Activated CD8-positive, alpha-beta T cell treated with anti-CD3 and anti-CD28 coated beads, Interleukin-2, amount 10 ng/mL, durations not matched to agents 7 days and 5 days (primary cell): ENCODE results near the gene CCDC9B. TPM values are rescaled to one million over a fixed set of nuclear protein-coding genes. Genes with fewer than 3 reads are reported as not detected.
A peak's percentile ranks its signal among the peaks of the same experiment; 100 is the strongest.

Experiments used
- ATAC-seq: fragments of 150-1000 bp; cut with Tn5 transposase; one replicate; pipeline ENCODE4 v1.10.0; 2021; ENCODE audit warnings: moderate library complexity
- CTCF ChIA-PET: fragments of 350-600 bp; sonication (Branson Sonifier 250); formaldehyde crosslinking; loops from one replicate; lab custom pipeline; 2021; ENCODE audit warnings: antibody characterized with exemption; lab: Charles Lee
- POLR2A ChIA-PET: fragments of 350-600 bp; sonication (Branson Sonifier 250); formaldehyde crosslinking; loops from one replicate; lab custom pipeline; 2021; ENCODE audit warnings: antibody characterized with exemption; lab: Charles Lee
- DNase-seq: peaks from one replicate; pipeline ENCODE4 v3.0.0-alpha.2; 2020
- H3K27ac Mint-ChIP-seq: one replicate; pipeline ENCODE4 v1.8.0; 2021; ENCODE audit warnings: mild to moderate bottlenecking, mixed read lengths
- H3K27me3 Mint-ChIP-seq: one replicate; pipeline ENCODE4 v1.8.0; 2021; ENCODE audit warnings: low read depth, mixed read lengths
- H3K36me3 Mint-ChIP-seq: one replicate; pipeline ENCODE4 v1.8.0; 2021; ENCODE audit warnings: low read depth, mixed read lengths
- H3K4me1 Mint-ChIP-seq: one replicate; pipeline ENCODE4 v1.8.0; 2021; ENCODE audit warnings: low read depth, mixed read lengths
- H3K4me3 Mint-ChIP-seq: one replicate; pipeline ENCODE4 v1.8.0; 2021; ENCODE audit warnings: mild to moderate bottlenecking, mixed read lengths
- H3K9me3 Mint-ChIP-seq: one replicate; pipeline ENCODE4 v1.8.0; 2022; ENCODE audit warnings: mixed read lengths; ENCODE audit not compliant: insufficient read depth
- total RNA-seq, 2 experiments: library from RNA; stranded (reverse); gene quantifications; one replicate each; pipeline ENCODE4 v1.2.3, GENCODE V29; 2021

Gene CCDC9B
- total RNA-seq, 2 experiments from 2014 or later, result 0.76 to 0.84 TPM

DNA sequence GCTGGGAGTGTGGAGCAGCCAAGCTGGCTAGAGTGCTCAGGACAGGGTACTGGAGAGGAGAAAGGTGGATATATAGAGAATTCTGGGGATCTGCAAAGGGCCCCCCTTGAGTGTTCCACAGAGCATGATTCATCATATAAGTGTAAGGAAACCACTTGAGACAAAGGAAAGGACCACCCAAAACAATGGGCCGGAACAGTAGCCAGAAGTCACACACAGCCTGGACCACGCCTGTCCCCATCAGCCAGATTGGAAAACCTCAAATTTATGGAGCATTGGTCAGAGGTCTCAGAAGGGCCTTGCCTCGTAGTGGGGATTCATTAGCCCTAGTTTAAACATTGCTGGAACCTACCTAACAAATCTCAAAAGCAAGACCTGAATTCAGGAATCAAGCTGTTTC is 36.9 kb upstream of the CCDC9B start:
- no peak for DNase-seq
- Mint-ChIP-seq H3K27me3 (peaks cover 16% of the 10 kb centered on the region), H3K36me3 (no peaks in the 10 kb centered on the region), H3K27ac (no peak overlapping the region), H3K4me3 (no peak overlapping the region), H3K4me1 (peaks cover 2% of the 10 kb centered on the region), H3K9me3 (no peaks in the 10 kb centered on the region)
- CTCF ChIA-PET, result interaction anchor here (1.0 to 3.2 kb wide), 2 partner anchors 9 to 34 kb away, joined by 6 to 15 read pairs; no protein-coding TSS in a partner anchor
- POLR2A ChIA-PET, result no interaction called here
- no peak for ATAC-seq

DNA sequence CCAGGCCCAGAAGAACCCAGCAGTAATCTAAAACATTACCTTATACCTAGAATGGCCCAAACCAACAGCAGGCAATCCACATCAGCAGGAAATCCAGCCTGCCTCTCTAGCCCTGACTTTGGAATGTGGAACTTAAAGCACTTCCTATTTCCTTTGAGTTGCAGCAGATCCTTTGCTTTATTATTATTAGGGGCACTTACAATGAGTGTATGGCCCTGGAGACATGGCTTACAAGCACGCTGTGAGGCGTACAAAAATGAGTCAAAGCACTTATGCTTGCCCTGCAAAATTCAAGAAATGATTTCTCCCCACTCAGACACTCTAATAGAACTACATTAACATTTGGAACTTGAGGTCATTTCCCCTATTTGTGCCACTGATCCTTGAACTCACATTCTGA is 32.2 kb upstream of the CCDC9B start:
- H3K4me3 Mint-ChIP-seq, result no peak overlapping the region
- ATAC-seq (no peak), DNase-seq (no peak)
- peaks cover 8% of the 10 kb centered on the region for H3K4me1 Mint-ChIP-seq
- no peaks in the 10 kb centered on the region for H3K36me3 Mint-ChIP-seq
- ChIA-PET POLR2A (no interaction called here), CTCF (interaction anchor here (1.9 to 8.4 kb wide), 3 partner anchors 9 to 49 kb away, joined by 8 to 109 read pairs (median 11); partner anchors contain the start of gene KNSTRN)
- no peak overlapping the region for H3K27ac Mint-ChIP-seq
- no peaks in the 10 kb centered on the region for H3K9me3 Mint-ChIP-seq
- peaks cover 15% of the 10 kb centered on the region for H3K27me3 Mint-ChIP-seq

DNA sequence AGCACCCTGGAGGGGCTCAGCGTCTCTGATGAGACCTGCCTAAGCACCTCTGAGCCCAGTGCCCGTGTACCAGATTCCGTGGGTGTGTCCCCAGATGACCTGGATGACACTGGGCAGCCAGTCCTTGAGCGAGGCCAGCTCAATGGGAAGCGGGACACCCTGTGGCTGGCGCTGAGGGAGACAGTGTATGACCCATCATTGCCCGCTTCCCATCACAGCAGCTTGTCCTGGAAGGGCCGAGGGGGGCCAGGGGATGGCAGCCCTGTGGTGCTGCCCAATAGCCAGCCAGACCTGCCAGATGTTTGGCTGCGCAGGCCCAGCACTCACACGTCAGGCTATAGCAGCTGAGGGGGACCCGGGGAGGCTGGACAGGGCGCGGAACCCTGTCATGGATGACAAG is 29.2 kb upstream of the CCDC9B start:
- CTCF ChIA-PET, result interaction anchor here (1.4 to 8.4 kb wide), 9 partner anchors 12 to 137 kb away, joined by 3 to 109 read pairs (median 17); partner anchors contain the start of genes CCDC9B, DISP2 and KNSTRN
- POLR2A ChIA-PET, result interaction anchor here (0.9 to 1.8 kb wide), 4 partner anchors 13 to 54 kb away, joined by 3 to 7 read pairs (median 4); partner anchors contain the start of genes IVD and KNSTRN
- H3K27ac Mint-ChIP-seq, result no peak overlapping the region
- no peak for DNase-seq
- no peak overlapping the region for H3K4me3 Mint-ChIP-seq
- no peaks in the 10 kb centered on the region for H3K36me3 Mint-ChIP-seq
- no peak for ATAC-seq
- no peaks in the 10 kb centered on the region for H3K9me3 Mint-ChIP-seq
- H3K27me3 Mint-ChIP-seq, result peaks cover 7% of the 10 kb centered on the region
- H3K4me1 Mint-ChIP-seq, result peaks cover 33% of the 10 kb centered on the region

DNA sequence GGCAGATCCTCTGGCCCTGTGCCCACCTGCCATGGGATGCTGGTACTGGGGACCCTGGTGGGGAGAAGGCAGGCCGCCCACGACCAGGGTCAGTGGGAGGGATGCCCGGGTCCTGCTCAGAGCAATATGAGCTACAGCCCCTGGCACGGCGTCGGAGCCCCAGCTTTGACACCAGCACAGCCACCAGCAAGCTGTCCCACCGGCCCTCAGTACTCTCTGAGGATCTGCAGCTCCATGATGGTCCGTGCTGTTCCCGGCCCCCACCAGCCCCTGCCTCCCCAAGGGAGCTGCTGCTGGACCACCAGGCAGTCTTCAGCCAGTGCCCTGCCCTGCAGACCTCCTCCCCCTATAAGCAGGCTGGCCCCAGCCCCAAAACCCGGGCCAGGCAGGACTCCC is 28.7 kb upstream of the CCDC9B start:
- Mint-ChIP-seq H3K4me3 (no peak overlapping the region), H3K27me3 (peaks cover 7% of the 10 kb centered on the region), H3K4me1 (peaks cover 33% of the 10 kb centered on the region), H3K9me3 (no peaks in the 10 kb centered on the region), H3K27ac (no peak overlapping the region), H3K36me3 (no peaks in the 10 kb centered on the region)
- DNase-seq, result no peak
- CTCF ChIA-PET, result interaction anchor here (1.4 to 8.4 kb wide), 11 partner anchors 8 to 196 kb away, joined by 3 to 109 read pairs (median 17); partner anchors contain the start of genes CCDC32, CCDC9B, DISP2 and IVD
- POLR2A ChIA-PET, result interaction anchor here (0.9 to 1.8 kb wide), 3 partner anchors 13 to 54 kb away, joined by 3 to 7 read pairs (median 6); partner anchors contain the start of genes IVD and KNSTRN
- ATAC-seq, result no peak

DNA sequence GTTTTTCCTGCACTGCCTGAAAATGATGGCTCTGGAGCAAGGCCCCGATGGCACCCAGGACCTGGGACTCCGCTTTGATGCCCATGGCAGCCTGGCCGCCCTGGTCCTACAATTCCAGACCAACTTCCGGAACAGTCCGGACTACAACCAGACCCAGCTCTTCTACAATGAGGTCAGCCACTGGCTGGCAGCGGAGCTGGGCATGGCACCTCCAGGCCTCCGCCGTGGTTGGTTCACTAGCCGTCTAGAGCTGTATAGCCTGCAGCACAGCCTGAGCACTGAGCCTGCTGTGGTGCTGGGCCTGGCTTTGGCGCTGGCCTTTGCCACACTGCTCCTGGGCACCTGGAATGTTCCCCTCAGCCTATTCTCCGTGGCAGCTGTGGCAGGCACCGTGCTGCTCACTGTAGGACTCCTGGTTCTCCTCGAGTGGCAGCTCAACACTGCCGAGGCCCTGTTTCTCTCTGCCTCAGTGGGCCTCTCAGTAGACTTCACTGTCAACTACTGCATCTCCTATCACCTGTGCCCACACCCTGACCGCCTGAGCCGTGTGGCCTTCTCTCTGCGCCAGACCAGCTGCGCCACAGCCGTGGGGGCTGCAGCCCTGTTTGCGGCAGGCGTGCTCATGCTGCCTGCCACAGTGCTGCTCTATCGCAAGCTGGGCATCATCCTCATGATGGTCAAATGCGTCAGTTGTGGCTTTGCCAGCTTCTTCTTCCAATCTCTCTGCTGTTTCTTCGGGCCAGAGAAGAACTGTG is 28.2 kb upstream of the CCDC9B start:
- ATAC-seq (no peak), DNase-seq (no peak)
- Mint-ChIP-seq H3K4me1 (peaks cover 33% of the 10 kb centered on the region), H3K9me3 (no peaks in the 10 kb centered on the region), H3K4me3 (no peak overlapping the region), H3K27me3 (peaks cover 7% of the 10 kb centered on the region), H3K27ac (no peak overlapping the region), H3K36me3 (no peaks in the 10 kb centered on the region)
- POLR2A ChIA-PET, result interaction anchor here (0.9 to 1.8 kb wide), 3 partner anchors 14 to 55 kb away, joined by 3 to 7 read pairs (median 6); partner anchors contain the start of genes IVD and KNSTRN
- CTCF ChIA-PET, result interaction anchor here (0.7 to 8.4 kb wide), 16 partner anchors 9 to 196 kb away, joined by 3 to 109 read pairs (median 8); partner anchors contain the start of genes CCDC32, CCDC9B, DISP2 and IVD

DNA sequence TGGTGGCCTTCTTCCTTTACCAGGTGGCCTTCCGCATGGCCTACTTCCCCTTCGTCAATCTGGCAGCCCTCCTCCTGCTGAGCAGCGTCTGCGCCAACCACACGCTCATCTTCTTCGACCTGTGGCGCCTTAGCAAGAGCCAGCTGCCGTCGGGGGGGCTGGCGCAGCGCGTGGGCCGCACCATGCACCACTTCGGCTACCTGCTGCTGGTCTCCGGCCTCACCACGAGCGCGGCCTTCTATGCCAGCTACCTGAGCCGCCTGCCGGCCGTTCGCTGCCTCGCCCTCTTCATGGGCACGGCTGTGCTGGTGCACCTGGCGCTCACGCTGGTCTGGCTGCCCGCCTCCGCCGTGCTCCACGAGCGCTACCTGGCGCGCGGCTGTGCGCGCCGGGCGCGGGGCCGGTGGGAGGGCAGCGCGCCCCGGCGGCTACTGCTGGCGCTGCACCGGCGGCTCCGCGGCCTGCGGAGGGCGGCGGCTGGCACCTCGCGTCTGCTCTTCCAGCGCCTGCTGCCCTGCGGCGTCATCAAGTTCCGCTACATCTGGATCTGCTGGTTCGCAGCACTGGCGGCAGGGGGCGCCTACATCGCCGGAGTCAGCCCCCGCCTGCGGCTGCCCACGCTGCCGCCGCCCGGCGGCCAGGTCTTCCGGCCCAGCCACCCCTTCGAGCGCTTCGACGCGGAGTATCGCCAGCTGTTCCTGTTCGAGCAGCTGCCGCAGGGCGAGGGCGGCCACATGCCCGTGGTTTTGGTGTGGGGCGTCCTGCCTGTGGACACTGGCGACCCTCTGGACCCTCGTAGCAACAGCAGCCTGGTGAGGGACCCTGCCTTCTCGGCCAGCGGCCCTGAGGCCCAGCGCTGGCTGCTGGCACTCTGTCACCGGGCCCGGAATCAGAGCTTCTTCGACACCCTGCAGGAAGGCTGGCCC is 27.2 kb upstream of the CCDC9B start:
- Mint-ChIP-seq H3K36me3 (no peaks in the 10 kb centered on the region), H3K4me1 (peaks cover 33% of the 10 kb centered on the region), H3K9me3 (no peaks in the 10 kb centered on the region), H3K4me3 (peak overlapping the region; percentile 77), H3K27me3 (peaks cover 7% of the 10 kb centered on the region), H3K27ac (peak overlapping the region; percentile 85)
- POLR2A ChIA-PET, result interaction anchor here (1.7 to 1.8 kb wide), 2 partner anchors 15 to 56 kb away, joined by 5 to 6 read pairs; partner anchors contain the start of gene KNSTRN
- ATAC-seq (peak; percentile 95), DNase-seq (peak; percentile 91)
- CTCF ChIA-PET, result interaction anchor here (0.6 to 8.4 kb wide), 23 partner anchors 10 to 197 kb away, joined by 3 to 109 read pairs (median 5); partner anchors contain the start of genes CCDC32, CCDC9B, DISP2 and IVD

DNA sequence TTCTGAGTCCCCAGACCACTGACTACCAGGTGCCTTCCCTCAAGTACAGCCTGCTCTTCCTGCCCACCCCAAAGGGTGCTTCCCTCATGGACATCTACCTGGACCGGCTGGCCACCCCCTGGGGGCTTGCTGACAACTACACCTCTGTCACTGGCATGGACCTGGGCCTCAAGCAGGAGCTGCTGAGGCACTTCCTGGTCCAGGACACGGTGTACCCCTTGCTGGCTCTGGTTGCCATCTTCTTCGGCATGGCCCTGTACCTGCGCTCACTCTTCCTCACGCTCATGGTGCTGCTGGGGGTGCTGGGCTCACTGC is 26.6 kb upstream of the CCDC9B start:
- no peaks in the 10 kb centered on the region for H3K9me3 Mint-ChIP-seq
- ATAC-seq, result no peak
- peaks cover 7% of the 10 kb centered on the region for H3K27me3 Mint-ChIP-seq
- ChIA-PET CTCF (interaction anchor here (0.6 to 8.4 kb wide), 17 partner anchors 10 to 167 kb away, joined by 3 to 109 read pairs (median 6); partner anchors contain the start of genes CCDC9B, DISP2, IVD and KNSTRN), POLR2A (interaction anchor here (1.7 kb wide), 1 partner anchor 16 kb away, joined by 5 read pairs; the partner anchor contains the start of gene KNSTRN)
- peak overlapping the region; percentile 77 for H3K4me3 Mint-ChIP-seq
- peaks cover 33% of the 10 kb centered on the region for H3K4me1 Mint-ChIP-seq
- no peaks in the 10 kb centered on the region for H3K36me3 Mint-ChIP-seq
- no peak for DNase-seq
- peak overlapping the region; percentile 85 for H3K27ac Mint-ChIP-seq

DNA sequence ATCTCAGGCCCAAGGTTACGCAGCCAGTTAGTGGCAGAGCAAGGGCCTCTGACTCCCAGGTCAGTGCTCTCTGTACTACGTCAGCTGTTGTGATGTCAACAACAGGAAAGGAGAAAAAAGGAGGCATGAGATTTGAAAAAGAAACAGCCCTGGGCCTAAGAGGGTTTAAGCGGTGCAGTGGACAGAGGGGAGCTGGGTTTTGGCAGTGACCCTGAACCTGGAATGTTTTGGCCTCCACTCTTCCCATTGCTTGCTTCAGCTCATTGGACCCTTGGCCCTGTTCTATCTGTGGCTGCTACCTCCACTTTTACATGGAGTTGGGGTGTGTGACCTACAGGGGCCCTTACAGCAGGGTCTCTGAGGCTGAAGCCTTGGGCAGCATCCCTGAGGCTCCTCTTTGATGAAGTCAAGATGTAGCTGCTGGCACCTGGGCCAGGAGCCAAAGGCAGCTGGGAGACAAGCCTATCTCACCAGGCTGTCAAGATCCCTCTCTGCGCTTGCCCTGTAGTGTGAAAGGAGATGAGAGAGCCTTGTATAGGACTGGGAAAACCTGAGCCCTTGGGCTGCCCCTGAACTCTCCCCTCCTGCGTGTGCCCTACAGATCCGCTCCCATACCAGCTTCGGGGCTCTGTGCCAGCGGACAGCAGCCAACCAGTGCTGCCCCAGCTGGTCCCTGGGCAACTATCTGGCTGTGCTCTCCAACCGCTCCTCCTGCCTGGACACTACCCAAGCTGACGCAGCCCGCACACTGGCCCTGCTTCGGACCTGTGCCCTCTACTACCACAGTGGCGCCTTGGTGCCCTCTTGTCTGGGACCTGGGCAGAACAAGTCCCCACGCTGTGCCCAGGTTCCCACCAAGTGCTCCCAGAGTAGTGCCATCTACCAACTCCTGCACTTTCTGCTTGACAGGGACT is 26.0 kb upstream of the CCDC9B start:
- Mint-ChIP-seq H3K4me1 (peaks cover 33% of the 10 kb centered on the region), H3K9me3 (no peaks in the 10 kb centered on the region), H3K27me3 (peaks cover 7% of the 10 kb centered on the region), H3K4me3 (peak overlapping the region; percentile 77), H3K27ac (peak overlapping the region; percentile 85), H3K36me3 (no peaks in the 10 kb centered on the region)
- ChIA-PET POLR2A (interaction anchor here (1.7 kb wide), 1 partner anchor 16 kb away, joined by 5 read pairs; the partner anchor contains the start of gene KNSTRN), CTCF (interaction anchor here (0.7 to 8.4 kb wide), 17 partner anchors 9 to 166 kb away, joined by 3 to 109 read pairs (median 6); partner anchors contain the start of genes CCDC9B, DISP2, INAFM2 and IVD)
- ATAC-seq (no peak), DNase-seq (no peak)

DNA sequence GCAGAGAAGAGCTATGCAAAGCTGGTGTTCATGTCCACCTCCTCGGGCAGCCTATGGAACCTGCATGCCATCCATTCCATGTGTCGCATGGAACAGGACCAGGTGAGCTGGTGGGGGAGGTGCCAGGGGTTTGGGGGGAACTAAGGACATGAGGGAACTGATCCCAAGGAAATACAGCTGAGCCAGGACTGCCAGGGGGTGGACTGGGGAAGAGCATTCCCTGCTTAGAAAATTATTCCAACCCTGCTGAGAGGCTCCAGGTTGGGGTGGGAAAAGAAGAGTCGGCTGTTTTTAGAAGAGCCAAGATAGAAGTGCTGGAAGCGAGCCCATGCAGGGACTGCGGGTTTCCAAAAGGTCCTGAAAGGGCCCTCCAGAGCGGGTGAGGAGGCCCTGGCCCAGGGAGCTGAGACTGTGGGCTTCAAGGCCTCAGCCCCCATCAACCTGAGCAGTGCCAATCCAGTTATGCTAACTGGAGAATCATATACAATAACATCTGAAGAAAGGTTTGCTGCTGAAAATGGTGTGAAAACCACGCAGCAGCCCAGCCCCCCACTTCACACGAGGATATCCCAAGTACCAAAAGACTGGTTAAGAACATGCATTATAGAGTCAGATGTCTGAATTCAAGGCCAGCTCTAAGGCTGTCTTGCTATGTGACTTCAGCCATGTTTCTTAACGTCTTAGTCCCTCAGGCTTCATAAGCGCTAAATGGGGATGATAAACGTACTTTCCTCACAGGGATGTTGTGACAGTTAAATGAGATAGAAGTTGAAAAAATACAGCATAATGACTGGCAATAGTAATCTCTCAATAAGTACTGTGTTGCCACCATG is 25.1 kb upstream of the CCDC9B start:
- ATAC-seq, result no peak
- H3K36me3 Mint-ChIP-seq, result no peaks in the 10 kb centered on the region

More for the DNA sequence above, 25.1 kb upstream of the CCDC9B start:
- ChIA-PET POLR2A (interaction anchor here (0.6 to 1.7 kb wide), 3 partner anchors 17 to 45 kb away, joined by 3 to 5 read pairs (median 5); partner anchors contain the start of genes IVD and KNSTRN), CTCF (interaction anchor here (0.7 to 8.4 kb wide), 11 partner anchors 16 to 91 kb away, joined by 3 to 109 read pairs (median 6); partner anchors contain the start of genes BAHD1, CCDC9B, INAFM2 and IVD)
- H3K9me3 Mint-ChIP-seq, result no peaks in the 10 kb centered on the region
- peaks cover 33% of the 10 kb centered on the region for H3K4me1 Mint-ChIP-seq
- no peak for DNase-seq
- H3K27ac Mint-ChIP-seq, result no peak overlapping the region
- no peak overlapping the region for H3K4me3 Mint-ChIP-seq
- no peaks in the 10 kb centered on the region for H3K27me3 Mint-ChIP-seq
